Kidney epithelial cell (primary cell): ENCODE results near the gene MSH3. TPM values are rescaled to one million over a fixed set of nuclear protein-coding genes. Genes with fewer than 3 reads are reported as not detected.
"Not testable (repeated sequence)": the region's sequence is repeated elsewhere in the genome, so short reads cannot be mapped to it uniquely, and the experiment has no call there.

ENCODE experiments used
- DNase-seq: peaks from one replicate; pipeline ENCODE4 v3.0.0-alpha.2; 2010; ENCODE audit warnings: low read depth
- H3K27me3 ChIP-seq: 2 replicates; pipeline ENCODE4 v1.6.0; 2011; ENCODE audit warnings: low read length; ENCODE audit not compliant: control insufficient read depth, insufficient read depth
- H3K36me3 ChIP-seq: 2 replicates; pipeline ENCODE4 v1.5.1; 2011; ENCODE audit warnings: low read length; ENCODE audit not compliant: control insufficient read depth, insufficient read depth
- H3K4me3 ChIP-seq: 2 replicates; pipeline ENCODE4 v1.5.1; 2011; ENCODE audit warnings: low read depth, mild to moderate bottlenecking, control low read depth, low read length
- total RNA-seq: library from RNA; depleted of rRNA; stranded (reverse); fragments of >200 nt; gene quantifications from 2 replicates; pipeline ENCODE4 v1.2.3, GENCODE V29; 2015
- TF ChIP-seq, protein P1 (sequence below): IDR thresholded peaks from 2 replicates; pipeline ENCODE4 v1.5.1; 2011; ENCODE audit warnings: mild to moderate bottlenecking, moderate library complexity, low read length, control low read depth, inconsistent platforms; ENCODE audit not compliant: insufficient read depth, poor library complexity, severe bottlenecking

The MSH3 gene
- total RNA-seq, 1 donor from 2014 or later = 23.5 TPM

GRCh38 chr5:80739496-80739895 is 85.0 kb downstream of the MSH3 start:
- TF ChIP-seq, protein P1, sequence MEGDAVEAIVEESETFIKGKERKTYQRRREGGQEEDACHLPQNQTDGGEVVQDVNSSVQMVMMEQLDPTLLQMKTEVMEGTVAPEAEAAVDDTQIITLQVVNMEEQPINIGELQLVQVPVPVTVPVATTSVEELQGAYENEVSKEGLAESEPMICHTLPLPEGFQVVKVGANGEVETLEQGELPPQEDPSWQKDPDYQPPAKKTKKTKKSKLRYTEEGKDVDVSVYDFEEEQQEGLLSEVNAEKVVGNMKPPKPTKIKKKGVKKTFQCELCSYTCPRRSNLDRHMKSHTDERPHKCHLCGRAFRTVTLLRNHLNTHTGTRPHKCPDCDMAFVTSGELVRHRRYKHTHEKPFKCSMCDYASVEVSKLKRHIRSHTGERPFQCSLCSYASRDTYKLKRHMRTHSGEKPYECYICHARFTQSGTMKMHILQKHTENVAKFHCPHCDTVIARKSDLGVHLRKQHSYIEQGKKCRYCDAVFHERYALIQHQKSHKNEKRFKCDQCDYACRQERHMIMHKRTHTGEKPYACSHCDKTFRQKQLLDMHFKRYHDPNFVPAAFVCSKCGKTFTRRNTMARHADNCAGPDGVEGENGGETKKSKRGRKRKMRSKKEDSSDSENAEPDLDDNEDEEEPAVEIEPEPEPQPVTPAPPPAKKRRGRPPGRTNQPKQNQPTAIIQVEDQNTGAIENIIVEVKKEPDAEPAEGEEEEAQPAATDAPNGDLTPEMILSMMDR = no peak
- no peaks in the 10 kb centered on the region for H3K36me3 ChIP-seq

DNA sequence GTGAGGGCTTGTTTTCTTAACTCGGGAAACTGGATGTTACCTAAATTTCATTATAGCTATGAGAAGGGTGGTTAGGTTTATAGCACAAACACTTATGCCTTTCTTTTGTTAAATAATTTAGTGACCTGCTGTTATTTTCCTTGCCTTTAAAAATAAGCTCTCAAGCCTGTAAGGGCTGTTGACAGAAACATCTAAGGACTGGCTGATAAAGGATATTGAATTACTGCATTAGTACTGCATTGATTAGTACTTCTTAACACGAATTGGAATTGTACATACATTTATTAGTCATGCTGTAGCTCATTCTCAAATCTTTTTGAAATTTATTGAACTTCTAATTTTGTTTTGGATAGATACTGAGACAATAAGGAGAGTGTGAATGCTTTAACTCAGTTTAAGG is 85.4 kb downstream of the MSH3 start:
- Histone ChIP-seq H3K36me3 (no peaks in the 10 kb centered on the region), H3K4me3 (no peak overlapping the region), H3K27me3 (no peaks in the 10 kb centered on the region)
- TF ChIP-seq, protein P1 = no peak
- DNase-seq = no peak

More at GRCh38 chr5:80739496-80739895, 85.0 kb downstream of the MSH3 start:
- Histone ChIP-seq H3K27me3 (no peaks in the 10 kb centered on the region), H3K4me3 (no peak overlapping the region)
- DNase-seq = no peak

DNA sequence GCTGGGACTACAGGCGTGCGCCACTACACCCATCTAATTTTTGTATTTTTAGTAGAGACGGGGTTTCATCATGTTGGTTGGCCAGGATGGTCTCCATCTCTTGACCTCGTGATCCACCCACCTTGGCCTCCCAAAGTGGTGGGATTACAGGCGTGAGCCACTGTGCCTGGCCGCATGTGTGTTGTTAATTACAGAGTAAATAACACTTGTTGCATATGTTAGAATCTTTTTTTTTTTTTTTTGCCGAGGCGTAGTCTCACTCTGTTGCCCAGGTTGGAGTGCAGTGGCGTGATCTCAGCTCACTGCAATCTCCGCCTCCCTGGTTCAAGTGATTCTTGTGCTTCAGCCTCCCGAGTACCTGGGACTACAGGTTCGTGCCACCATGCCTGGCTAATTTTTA is 86.0 kb downstream of the MSH3 start:
- DNase-seq, H3K27me3 ChIP-seq, H3K4me3 ChIP-seq, H3K36me3 ChIP-seq: not testable (repeated sequence)

DNA sequence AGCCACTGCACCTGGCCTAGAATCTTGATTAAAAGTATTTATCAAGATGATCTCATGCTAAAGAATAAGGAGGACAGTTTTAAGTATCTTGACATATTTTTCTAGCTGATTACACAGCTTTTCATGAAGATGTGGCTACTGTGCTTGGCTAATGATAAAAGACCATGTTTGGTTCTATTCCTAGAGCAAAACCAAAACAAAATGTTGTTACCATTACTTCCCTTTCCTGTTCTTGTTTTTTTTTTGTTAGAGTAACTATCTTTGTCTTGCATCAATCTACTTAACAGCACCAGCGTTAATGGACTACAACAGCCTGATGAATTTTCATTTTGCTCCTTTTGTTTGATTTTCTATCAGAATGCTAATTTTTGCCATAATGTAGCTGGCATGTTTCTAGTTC is 86.5 kb downstream of the MSH3 start:
- no peak for DNase-seq
- H3K27me3 ChIP-seq = no peaks in the 10 kb centered on the region
- H3K4me3 ChIP-seq = no peak overlapping the region
- TF ChIP-seq, protein P1 = no peak
- no peaks in the 10 kb centered on the region for H3K36me3 ChIP-seq

DNA sequence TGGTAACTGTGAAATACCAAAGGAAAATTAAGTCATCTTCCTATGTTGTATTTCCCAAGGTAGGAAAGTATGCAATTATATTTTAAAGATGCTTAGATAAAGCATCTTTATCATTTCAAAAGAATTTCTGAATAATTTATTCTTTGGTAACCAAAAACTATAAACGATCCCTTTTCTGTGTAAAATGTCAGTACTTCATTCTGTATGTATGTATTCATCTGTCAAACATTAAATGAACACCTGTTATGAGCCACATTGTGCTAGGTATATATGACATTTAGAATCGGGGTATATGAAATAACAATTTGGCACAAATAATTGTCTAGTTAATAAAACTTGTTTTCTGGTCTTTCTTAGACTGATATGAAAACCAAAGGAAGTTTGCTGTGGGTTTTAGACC is 89.7 kb downstream of the MSH3 start:
- TF ChIP-seq, protein P1 = no peak
- no peak overlapping the region for H3K4me3 ChIP-seq
- no peak for DNase-seq
- H3K27me3 ChIP-seq = no peaks in the 10 kb centered on the region
- H3K36me3 ChIP-seq = no peaks in the 10 kb centered on the region

DNA sequence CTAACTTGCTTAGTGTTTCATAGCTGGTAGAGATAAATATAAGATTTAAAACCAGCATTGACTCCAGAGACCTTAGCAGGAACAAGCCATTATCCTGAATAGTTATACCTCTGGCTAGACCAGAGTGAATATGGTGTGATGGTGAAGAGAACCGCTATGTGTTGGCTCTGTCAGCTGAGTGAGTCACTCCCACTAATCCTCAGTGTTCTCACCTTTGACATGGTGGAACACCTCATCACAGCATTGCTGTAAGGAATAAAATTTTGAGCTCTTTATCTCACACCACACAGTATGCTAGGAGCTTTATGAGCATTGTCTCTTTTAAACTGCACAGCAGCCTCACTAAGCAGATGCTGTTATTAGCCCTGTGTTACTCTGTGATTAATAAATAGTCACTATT is 91.0 kb downstream of the MSH3 start:
- H3K36me3 ChIP-seq = no peaks in the 10 kb centered on the region
- DNase-seq = peak; percentile 4
- no peaks in the 10 kb centered on the region for H3K27me3 ChIP-seq
- no peak overlapping the region for H3K4me3 ChIP-seq
- TF ChIP-seq, protein P1 = no peak
